MM.1S (cell line): Measurements from ENCODE around the gene RPP38.

Source experiments
- EZH2 ChIP-seq: fragments of 300-600 bp; sonication (generic); optimal IDR thresholded peaks from 2 replicates; pipeline ENCODE3; 2017; ENCODE audit warnings: low read depth, mild to moderate bottlenecking, antibody characterized with exemption, low read length, mixed read lengths
- EZH2phosphoT487 ChIP-seq: fragments of 300-600 bp; sonication (generic); IDR thresholded peaks from 2 replicates; pipeline ENCODE4 v1.6.1; 2018; ENCODE audit warnings: antibody characterized with exemption, low read length
- TF ChIP-seq, protein P1 (sequence below): fragments of 300-600 bp; sonication (generic); IDR thresholded peaks from 2 replicates; pipeline ENCODE4 v1.5.1; 2016; ENCODE audit warnings: antibody characterized with exemption, low read length, mixed read lengths

GRCh38 chr10:15060638-15061037 lies 36.5 kb upstream of the RPP38 start:
- TF ChIP-seq EZH2 (no peak), EZH2phosphoT487 (no peak)
- TF ChIP-seq, protein P1, sequence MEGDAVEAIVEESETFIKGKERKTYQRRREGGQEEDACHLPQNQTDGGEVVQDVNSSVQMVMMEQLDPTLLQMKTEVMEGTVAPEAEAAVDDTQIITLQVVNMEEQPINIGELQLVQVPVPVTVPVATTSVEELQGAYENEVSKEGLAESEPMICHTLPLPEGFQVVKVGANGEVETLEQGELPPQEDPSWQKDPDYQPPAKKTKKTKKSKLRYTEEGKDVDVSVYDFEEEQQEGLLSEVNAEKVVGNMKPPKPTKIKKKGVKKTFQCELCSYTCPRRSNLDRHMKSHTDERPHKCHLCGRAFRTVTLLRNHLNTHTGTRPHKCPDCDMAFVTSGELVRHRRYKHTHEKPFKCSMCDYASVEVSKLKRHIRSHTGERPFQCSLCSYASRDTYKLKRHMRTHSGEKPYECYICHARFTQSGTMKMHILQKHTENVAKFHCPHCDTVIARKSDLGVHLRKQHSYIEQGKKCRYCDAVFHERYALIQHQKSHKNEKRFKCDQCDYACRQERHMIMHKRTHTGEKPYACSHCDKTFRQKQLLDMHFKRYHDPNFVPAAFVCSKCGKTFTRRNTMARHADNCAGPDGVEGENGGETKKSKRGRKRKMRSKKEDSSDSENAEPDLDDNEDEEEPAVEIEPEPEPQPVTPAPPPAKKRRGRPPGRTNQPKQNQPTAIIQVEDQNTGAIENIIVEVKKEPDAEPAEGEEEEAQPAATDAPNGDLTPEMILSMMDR = no peak
